Measurements from ENCODE around the gene RBM33. TPM values are rescaled to one million over a fixed set of nuclear protein-coding genes. Genes with fewer than 3 reads are reported as not detected.

Gene RBM33
- total and polyA plus RNA-seq, 2 donors: 23.5 to 58.5 TPM

GRCh38 chr7:155790666-155791065 is 146.2 kb downstream of the RBM33 start:
- H3K9me3 ChIP-seq (ENCODE audit: control insufficient read depth in 2 of 2, insufficient read depth in 1 of 2, low read length in 1 of 2): no peaks in the 10 kb centered on the region
- H3K27me3 ChIP-seq (ENCODE audit: control insufficient read depth in 2 of 2, insufficient read depth in 1 of 2, low read length in 1 of 2): peaks cover 22 to 52% of the 10 kb centered on the region in 2 donors
- no peak for DNase-seq (ENCODE audit: low read depth in 6 of 9, low spot score in 9 of 9)
- no peaks in the 10 kb centered on the region for H3K36me3 ChIP-seq (ENCODE audit: control insufficient read depth in 2 of 2, insufficient read depth in 2 of 2, low read length in 1 of 2)
- H3K4me1 ChIP-seq (ENCODE audit: control insufficient read depth in 2 of 2, insufficient read depth in 2 of 2, low read length in 2 of 2): no peaks in the 10 kb centered on the region
- no peak overlapping the region for H3K4me3 ChIP-seq (ENCODE audit: low read length in 2 of 2)
- no peak overlapping the region for H3K27ac ChIP-seq (ENCODE audit: low read depth in 1 of 2, low read length in 1 of 2)
- WGBS: 66% methylated on average over 8 of the region's 8 CpGs

- H3K4me3 ChIP-seq (ENCODE audit: low read length in 2 of 2): no peak overlapping the region
- DNase-seq (ENCODE audit: low read depth in 6 of 9, low spot score in 9 of 9): no peak
- peaks cover 20 to 57% of the 10 kb centered on the region in 2 donors for H3K27me3 ChIP-seq (ENCODE audit: control insufficient read depth in 2 of 2, insufficient read depth in 1 of 2, low read length in 1 of 2)
- no peaks in the 10 kb centered on the region for H3K36me3 ChIP-seq (ENCODE audit: control insufficient read depth in 2 of 2, insufficient read depth in 2 of 2, low read length in 1 of 2)
- 81% methylated on average over 19 of the region's 19 CpGs for WGBS
- H3K4me1 ChIP-seq (ENCODE audit: control insufficient read depth in 2 of 2, insufficient read depth in 2 of 2, low read length in 2 of 2): no peaks in the 10 kb centered on the region
- H3K27ac ChIP-seq (ENCODE audit: low read depth in 1 of 2, low read length in 1 of 2): no peak overlapping the region
- no peaks in the 10 kb centered on the region for H3K9me3 ChIP-seq (ENCODE audit: control insufficient read depth in 2 of 2, insufficient read depth in 1 of 2, low read length in 1 of 2)
Measured at GRCh38 chr7:155791214-155791737, 146.8 kb downstream of the RBM33 start.

- peaks cover 20 to 57% of the 10 kb centered on the region in 2 donors for H3K27me3 ChIP-seq (ENCODE audit: control insufficient read depth in 2 of 2, insufficient read depth in 1 of 2, low read length in 1 of 2)
- H3K4me3 ChIP-seq (ENCODE audit: low read length in 2 of 2): no peak overlapping the region
- peaks cover 0 to 2% of the 10 kb centered on the region in 2 donors for H3K4me1 ChIP-seq (ENCODE audit: control insufficient read depth in 2 of 2, insufficient read depth in 2 of 2, low read length in 2 of 2)
- peaks cover 0 to 4% of the 10 kb centered on the region in 2 donors for H3K9me3 ChIP-seq (ENCODE audit: control insufficient read depth in 2 of 2, insufficient read depth in 1 of 2, low read length in 1 of 2)
- 80% methylated on average over 6 of the region's 7 CpGs for WGBS
- no peaks in the 10 kb centered on the region for H3K36me3 ChIP-seq (ENCODE audit: control insufficient read depth in 2 of 2, insufficient read depth in 2 of 2, low read length in 1 of 2)
- no peak overlapping the region for H3K27ac ChIP-seq (ENCODE audit: low read depth in 1 of 2, low read length in 1 of 2)
- DNase-seq (ENCODE audit: low read depth in 6 of 9, low spot score in 9 of 9): no peak
Measured at GRCh38 chr7:155791836-155792235, 147.4 kb downstream of the RBM33 start.

- WGBS: 89% methylated on average over 14 of the region's 14 CpGs
- no peak for DNase-seq (ENCODE audit: low read depth in 6 of 9, low spot score in 9 of 9)
Measured at GRCh38 chr7:155792315-155792960, 148.0 kb downstream of the RBM33 start.

GRCh38 chr7:155792999-155793560 is 148.6 kb downstream of the RBM33 start:
- Histone ChIP-seq H3K4me1 (ENCODE audit: control insufficient read depth in 2 of 2, insufficient read depth in 2 of 2, low read length in 2 of 2) (peaks cover 0 to 3% of the 10 kb centered on the region in 2 donors), H3K9me3 (ENCODE audit: control insufficient read depth in 2 of 2, insufficient read depth in 1 of 2, low read length in 1 of 2) (peaks cover 0 to 4% of the 10 kb centered on the region in 2 donors), H3K27ac (ENCODE audit: low read depth in 1 of 2, low read length in 1 of 2) (no peak overlapping the region), H3K27me3 (ENCODE audit: control insufficient read depth in 2 of 2, insufficient read depth in 1 of 2, low read length in 1 of 2) (peaks cover 22 to 56% of the 10 kb centered on the region in 2 donors), H3K36me3 (ENCODE audit: control insufficient read depth in 2 of 2, insufficient read depth in 2 of 2, low read length in 1 of 2) (no peaks in the 10 kb centered on the region), H3K4me3 (ENCODE audit: low read length in 2 of 2) (no peak overlapping the region)
- DNase-seq (ENCODE audit: low read depth in 6 of 9, low spot score in 9 of 9): no peak
- WGBS: 93% methylated on average over 11 of the region's 11 CpGs

More at GRCh38 chr7:155792315-155792960, 148.0 kb downstream of the RBM33 start:
- Histone ChIP-seq H3K36me3 (ENCODE audit: control insufficient read depth in 2 of 2, insufficient read depth in 2 of 2, low read length in 1 of 2) (no peaks in the 10 kb centered on the region), H3K27me3 (ENCODE audit: control insufficient read depth in 2 of 2, insufficient read depth in 1 of 2, low read length in 1 of 2) (peaks cover 19 to 56% of the 10 kb centered on the region in 2 donors), H3K4me3 (ENCODE audit: low read length in 2 of 2) (no peak overlapping the region), H3K4me1 (ENCODE audit: control insufficient read depth in 2 of 2, insufficient read depth in 2 of 2, low read length in 2 of 2) (peaks cover 0 to 3% of the 10 kb centered on the region in 2 donors), H3K27ac (ENCODE audit: low read depth in 1 of 2, low read length in 1 of 2) (no peak overlapping the region), H3K9me3 (ENCODE audit: control insufficient read depth in 2 of 2, insufficient read depth in 1 of 2, low read length in 1 of 2) (peaks cover 0 to 4% of the 10 kb centered on the region in 2 donors)

GRCh38 chr7:155793720-155794119 is 149.3 kb downstream of the RBM33 start:
- no peak overlapping the region for H3K4me3 ChIP-seq (ENCODE audit: low read length in 2 of 2)
- 91% methylated on average over 4 of the region's 4 CpGs for WGBS
- no peak overlapping the region for H3K27ac ChIP-seq (ENCODE audit: low read depth in 1 of 2, low read length in 1 of 2)
- peaks cover 0 to 3% of the 10 kb centered on the region in 2 donors for H3K4me1 ChIP-seq (ENCODE audit: control insufficient read depth in 2 of 2, insufficient read depth in 2 of 2, low read length in 2 of 2)
- H3K27me3 ChIP-seq (ENCODE audit: control insufficient read depth in 2 of 2, insufficient read depth in 1 of 2, low read length in 1 of 2): peaks cover 24 to 60% of the 10 kb centered on the region in 2 donors
- DNase-seq (ENCODE audit: low read depth in 6 of 9, low spot score in 9 of 9): no peak
- H3K36me3 ChIP-seq (ENCODE audit: control insufficient read depth in 2 of 2, insufficient read depth in 2 of 2, low read length in 1 of 2): no peaks in the 10 kb centered on the region
- peaks cover 0 to 4% of the 10 kb centered on the region in 2 donors for H3K9me3 ChIP-seq (ENCODE audit: control insufficient read depth in 2 of 2, insufficient read depth in 1 of 2, low read length in 1 of 2)

- WGBS: 93% methylated on average over 9 of the region's 9 CpGs
- Histone ChIP-seq H3K27ac (ENCODE audit: low read depth in 1 of 2, low read length in 1 of 2) (no peak overlapping the region), H3K4me1 (ENCODE audit: control insufficient read depth in 2 of 2, insufficient read depth in 2 of 2, low read length in 2 of 2) (peaks cover 0 to 3% of the 10 kb centered on the region in 2 donors), H3K36me3 (ENCODE audit: control insufficient read depth in 2 of 2, insufficient read depth in 2 of 2, low read length in 1 of 2) (no peaks in the 10 kb centered on the region), H3K27me3 (ENCODE audit: control insufficient read depth in 2 of 2, insufficient read depth in 1 of 2, low read length in 1 of 2) (peaks cover 26 to 60% of the 10 kb centered on the region in 2 donors), H3K9me3 (ENCODE audit: control insufficient read depth in 2 of 2, insufficient read depth in 1 of 2, low read length in 1 of 2) (peaks cover 0 to 4% of the 10 kb centered on the region in 2 donors), H3K4me3 (ENCODE audit: low read length in 2 of 2) (no peak overlapping the region)
- no peak for DNase-seq (ENCODE audit: low read depth in 6 of 9, low spot score in 9 of 9)
Measured at GRCh38 chr7:155794196-155794595, 149.7 kb downstream of the RBM33 start.

- WGBS: 95% methylated on average over 7 of the region's 7 CpGs
- no peaks in the 10 kb centered on the region for H3K36me3 ChIP-seq (ENCODE audit: control insufficient read depth in 2 of 2, insufficient read depth in 2 of 2, low read length in 1 of 2)
Measured at GRCh38 chr7:155795401-155795800, 150.9 kb downstream of the RBM33 start.

GRCh38 chr7:155795951-155796350 is 151.5 kb downstream of the RBM33 start:
- WGBS: 91% methylated on average over 8 of the region's 8 CpGs
- Histone ChIP-seq H3K9me3 (ENCODE audit: control insufficient read depth in 2 of 2, insufficient read depth in 1 of 2, low read length in 1 of 2) (peaks cover 0 to 7% of the 10 kb centered on the region in 2 donors), H3K27me3 (ENCODE audit: control insufficient read depth in 2 of 2, insufficient read depth in 1 of 2, low read length in 1 of 2) (peaks cover 42 to 70% of the 10 kb centered on the region in 2 donors), H3K27ac (ENCODE audit: low read depth in 1 of 2, low read length in 1 of 2) (no peak overlapping the region), H3K4me3 (ENCODE audit: low read length in 2 of 2) (no peak overlapping the region), H3K4me1 (ENCODE audit: control insufficient read depth in 2 of 2, insufficient read depth in 2 of 2, low read length in 2 of 2) (peaks cover 0 to 3% of the 10 kb centered on the region in 2 donors), H3K36me3 (ENCODE audit: control insufficient read depth in 2 of 2, insufficient read depth in 2 of 2, low read length in 1 of 2) (no peaks in the 10 kb centered on the region)
- DNase-seq (ENCODE audit: low read depth in 6 of 9, low spot score in 9 of 9): no peak

More at GRCh38 chr7:155795401-155795800, 150.9 kb downstream of the RBM33 start:
- Histone ChIP-seq H3K27me3 (ENCODE audit: control insufficient read depth in 2 of 2, insufficient read depth in 1 of 2, low read length in 1 of 2) (peaks cover 37 to 65% of the 10 kb centered on the region in 2 donors), H3K9me3 (ENCODE audit: control insufficient read depth in 2 of 2, insufficient read depth in 1 of 2, low read length in 1 of 2) (peaks cover 0 to 7% of the 10 kb centered on the region in 2 donors), H3K27ac (ENCODE audit: low read depth in 1 of 2, low read length in 1 of 2) (no peak overlapping the region), H3K4me1 (ENCODE audit: control insufficient read depth in 2 of 2, insufficient read depth in 2 of 2, low read length in 2 of 2) (peaks cover 0 to 3% of the 10 kb centered on the region in 2 donors), H3K4me3 (ENCODE audit: low read length in 2 of 2) (no peak overlapping the region)
- no peak for DNase-seq (ENCODE audit: low read depth in 6 of 9, low spot score in 9 of 9)
